DOHH2 (cell line): ENCODE data around the gene CLEC18C.
"Not testable (repeated sequence)": the region's sequence is repeated elsewhere in the genome, so short reads cannot be mapped to it uniquely, and the experiment has no call there.

Experiments
- H3F3A ChIP-seq: fragments of 200-600 bp; sonication (generic), shearing (Covaris generic); 2 replicates; pipeline ENCODE4 v1.6.0; 2016; ENCODE audit warnings: antibody characterized with exemption, mild to moderate bottlenecking; ENCODE audit not compliant: control insufficient read depth, insufficient read depth
- H3K27ac ChIP-seq: fragments of 200-600 bp; sonication (generic); 2 replicates; pipeline ENCODE4 v1.5.1; 2014; ENCODE audit warnings: low read depth, mild to moderate bottlenecking, low read length, moderate library complexity
- H3K27me3 ChIP-seq: fragments of 200-600 bp; sonication (generic); 2 replicates; pipeline ENCODE4 v1.6.1; 2014; ENCODE audit warnings: mild to moderate bottlenecking, low read length, mixed read lengths; ENCODE audit not compliant: control insufficient read depth
- H3K36me3 ChIP-seq: fragments of 200-600 bp; sonication (generic); 2 replicates; pipeline ENCODE4 v1.6.1; 2014; ENCODE audit warnings: mild to moderate bottlenecking, low read length, moderate library complexity, mixed read lengths; ENCODE audit not compliant: control insufficient read depth
- H3K4me1 ChIP-seq: fragments of 200-600 bp; sonication (generic); 2 replicates; pipeline ENCODE4 v1.6.1; 2014; ENCODE audit warnings: mild to moderate bottlenecking, low read length, mixed read lengths; ENCODE audit not compliant: control insufficient read depth
- H3K4me2 ChIP-seq: fragments of 200-600 bp; sonication (generic); 2 replicates; pipeline ENCODE4 v1.6.0; 2014; ENCODE audit warnings: mild to moderate bottlenecking, low read length, moderate library complexity
- H3K4me3 ChIP-seq: fragments of 200-600 bp; sonication (generic); 2 replicates; pipeline ENCODE4 v1.5.1; 2014; ENCODE audit warnings: mild to moderate bottlenecking, low read length, mixed read lengths
- H3K79me2 ChIP-seq: fragments of 200-600 bp; sonication (generic); 2 replicates; pipeline ENCODE4 v1.6.1; 2014; ENCODE audit warnings: mild to moderate bottlenecking, low read length, mixed read lengths; ENCODE audit not compliant: control insufficient read depth
- H3K9me2 ChIP-seq: fragments of 200-600 bp; sonication (generic); replicated peaks from 2 replicates; pipeline ENCODE4 v1.6.1; 2014; ENCODE audit warnings: mild to moderate bottlenecking, low read length, mixed read lengths; ENCODE audit not compliant: control insufficient read depth
- H3K9me3 ChIP-seq: fragments of 200-600 bp; sonication (generic); 2 replicates; pipeline ENCODE4 v1.6.1; 2014; ENCODE audit warnings: antibody characterized with exemption, low read length, mixed read lengths; ENCODE audit not compliant: control insufficient read depth, insufficient read depth
- H4K20me1 ChIP-seq: fragments of 200-600 bp; sonication (generic); 2 replicates; pipeline ENCODE4 v1.6.0; 2014; ENCODE audit warnings: low read depth, mild to moderate bottlenecking, antibody characterized with exemption, low read length, moderate library complexity; ENCODE audit not compliant: control insufficient read depth, insufficient read depth

Gene CLEC18C

DNA sequence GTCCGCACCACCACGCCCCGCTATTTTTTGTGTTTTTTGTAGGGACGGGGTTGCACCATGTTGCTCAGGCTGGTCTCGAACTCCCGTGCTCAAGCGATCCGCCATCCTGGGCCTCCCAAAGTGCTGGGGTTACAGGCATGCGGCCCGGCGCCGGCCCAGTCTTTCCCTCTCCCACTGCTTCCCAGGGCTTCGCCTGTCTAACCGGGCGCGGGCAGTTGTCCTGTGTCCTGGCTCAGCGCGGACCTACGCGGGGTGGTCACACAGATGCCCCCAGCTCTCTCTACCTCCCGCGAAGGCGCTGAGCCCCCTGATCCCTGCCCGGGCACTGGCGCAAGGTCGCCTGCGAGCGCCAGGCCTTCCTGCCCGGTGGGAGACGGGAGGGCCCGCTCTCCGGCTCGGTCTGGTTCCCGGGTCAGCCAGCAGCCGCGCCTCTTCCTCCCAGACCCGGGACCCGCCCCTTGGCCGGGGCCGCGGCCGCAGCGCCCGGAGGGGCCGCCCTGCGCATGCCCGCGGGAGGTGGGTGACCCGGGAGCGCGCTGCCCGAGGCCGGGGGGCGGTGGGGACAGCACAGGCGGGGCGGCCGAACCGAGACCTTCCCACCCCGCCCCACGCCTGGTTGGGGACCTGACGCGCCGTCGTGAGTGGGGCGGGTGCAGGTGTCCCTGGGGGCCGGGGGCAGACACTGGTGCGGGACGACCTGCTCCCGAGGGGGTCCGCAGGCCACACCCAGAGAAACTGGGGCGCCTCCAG lies 14.4 kb downstream of the CLEC18C start:
- H3K4me3 ChIP-seq, H3K27ac ChIP-seq, H3K4me2 ChIP-seq: not testable (repeated sequence)

DNA sequence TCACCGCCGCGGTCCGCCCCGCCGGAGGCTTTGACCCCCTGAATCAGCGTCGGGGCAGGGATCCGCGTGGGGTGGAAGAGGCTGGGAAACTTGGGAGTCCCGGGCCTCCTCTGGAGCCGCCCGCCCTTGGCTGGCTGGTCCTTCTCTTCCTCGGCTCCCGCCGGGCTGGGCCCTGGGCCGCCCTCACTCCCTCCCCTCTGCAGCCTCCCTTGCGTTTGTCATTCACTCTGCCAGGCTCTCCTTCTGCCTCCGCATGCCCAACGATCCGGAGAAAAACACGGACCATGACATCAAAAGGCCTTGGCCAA lies 15.0 kb downstream of the CLEC18C start:
- not testable (repeated sequence) for H3K79me2 ChIP-seq, H3F3A ChIP-seq, H3K27me3 ChIP-seq, H4K20me1 ChIP-seq, H3K9me2 ChIP-seq, H3K36me3 ChIP-seq, H3K27ac ChIP-seq, H3K4me3 ChIP-seq, H3K4me1 ChIP-seq, H3K4me2 ChIP-seq, H3K9me3 ChIP-seq

More for the DNA sequence above, 14.4 kb downstream of the CLEC18C start:
- not testable (repeated sequence) for H3K9me3 ChIP-seq, H3K27me3 ChIP-seq, H3K4me1 ChIP-seq, H3K79me2 ChIP-seq, H3K9me2 ChIP-seq, H3F3A ChIP-seq, H4K20me1 ChIP-seq, H3K36me3 ChIP-seq

DNA sequence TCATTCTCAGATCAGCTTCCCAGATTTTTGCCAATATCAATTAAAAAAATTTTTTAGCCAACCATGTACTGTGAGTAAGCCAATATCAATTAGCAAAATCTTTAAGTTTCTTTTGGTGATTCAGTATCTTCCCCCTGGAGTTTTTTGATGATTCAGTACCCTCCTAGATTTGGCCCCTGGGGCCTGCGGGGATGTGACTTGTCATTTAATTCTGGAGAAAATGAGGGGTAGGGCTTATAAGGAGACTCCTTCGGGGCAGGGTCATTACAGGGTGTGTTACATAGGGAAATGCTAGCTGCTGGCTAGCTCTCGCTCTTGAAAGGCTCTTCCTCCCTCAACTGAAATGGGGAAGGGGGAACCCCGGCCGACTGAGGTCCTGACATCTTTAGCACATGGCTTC lies 17.0 kb downstream of the CLEC18C start:
- H3K4me3 ChIP-seq, H3K27me3 ChIP-seq, H3K4me1 ChIP-seq, H4K20me1 ChIP-seq, H3K27ac ChIP-seq, H3K36me3 ChIP-seq, H3K4me2 ChIP-seq, H3K79me2 ChIP-seq, H3F3A ChIP-seq, H3K9me2 ChIP-seq, H3K9me3 ChIP-seq: not testable (repeated sequence)

DNA sequence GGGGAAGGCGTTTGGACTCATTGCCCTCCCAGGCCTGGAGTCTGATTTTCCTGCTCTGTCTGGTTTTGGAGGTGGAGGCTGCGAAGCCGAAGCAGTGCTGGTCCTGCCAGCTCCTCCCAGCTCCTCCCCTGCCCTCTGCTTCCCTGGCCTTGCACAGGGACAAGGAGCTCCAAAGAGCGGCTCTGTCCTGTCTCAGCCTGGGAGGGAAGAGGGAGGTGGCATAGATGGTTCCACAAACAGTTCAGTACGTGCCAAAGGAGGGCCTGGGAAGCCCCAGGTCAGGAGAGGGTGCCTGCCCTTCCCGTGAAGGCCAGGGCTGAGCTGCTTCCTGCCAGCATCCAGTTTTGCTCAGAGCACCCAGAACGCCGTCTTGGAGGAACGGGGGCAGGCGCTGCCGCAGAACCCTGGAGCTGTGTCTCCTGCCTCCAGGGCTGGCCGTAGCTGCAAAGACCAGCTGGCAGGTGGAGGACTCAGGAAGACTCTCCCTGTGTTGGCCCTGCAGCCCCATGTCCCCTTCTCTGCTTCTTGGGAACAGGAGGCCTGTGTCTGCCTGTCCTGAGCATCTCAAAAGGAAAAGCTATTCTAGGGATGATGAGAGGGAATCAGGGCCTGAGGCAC lies 23.2 kb downstream of the CLEC18C start:
- H3K79me2 ChIP-seq, H3K9me2 ChIP-seq, H4K20me1 ChIP-seq, H3K4me2 ChIP-seq, H3F3A ChIP-seq, H3K27ac ChIP-seq, H3K4me1 ChIP-seq, H3K36me3 ChIP-seq, H3K4me3 ChIP-seq, H3K27me3 ChIP-seq, H3K9me3 ChIP-seq: not testable (repeated sequence)

DNA sequence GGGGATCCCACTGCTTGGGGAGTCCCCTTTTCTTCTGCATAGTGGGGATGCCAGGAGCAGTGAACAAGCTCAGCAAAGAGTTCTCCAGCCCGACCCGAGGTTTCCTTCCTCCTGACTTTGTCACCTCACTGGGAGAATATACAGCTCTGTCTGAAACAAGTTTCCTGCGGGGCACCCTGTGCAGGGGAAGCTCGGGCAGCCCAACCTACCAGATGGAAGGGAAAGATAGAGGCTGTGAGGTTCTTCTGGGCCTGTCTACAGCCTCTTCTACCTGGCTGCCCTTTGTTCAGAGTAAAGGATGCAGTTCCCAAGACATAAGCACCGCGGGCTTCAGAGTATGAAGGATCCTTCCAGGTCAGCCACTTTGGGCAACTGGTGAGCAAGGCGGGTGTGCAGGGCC lies 24.0 kb downstream of the CLEC18C start:
- not testable (repeated sequence) for H3K4me1 ChIP-seq, H3K9me2 ChIP-seq, H4K20me1 ChIP-seq, H3K9me3 ChIP-seq, H3K79me2 ChIP-seq, H3K27ac ChIP-seq, H3K36me3 ChIP-seq, H3F3A ChIP-seq, H3K4me3 ChIP-seq, H3K27me3 ChIP-seq, H3K4me2 ChIP-seq

DNA sequence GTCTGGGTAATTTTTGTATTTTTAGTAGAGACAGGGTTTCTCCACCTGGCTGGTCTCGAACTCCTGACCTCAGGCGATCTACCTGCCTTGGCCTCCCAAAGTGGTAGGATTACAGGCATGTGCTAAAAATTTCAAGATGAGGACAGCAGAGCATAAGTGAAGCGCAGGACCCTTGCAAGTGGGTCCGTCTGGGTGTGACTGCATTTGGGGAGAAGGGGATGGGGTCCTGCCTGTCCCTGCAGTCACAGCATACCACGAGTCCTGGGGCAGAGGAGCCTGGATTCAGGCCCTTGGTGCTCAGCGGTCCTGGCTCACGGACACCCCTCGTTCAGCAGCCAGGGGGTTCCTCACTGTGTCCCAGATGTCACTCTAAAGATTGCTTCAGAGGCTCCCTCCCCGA lies 24.6 kb downstream of the CLEC18C start:
- not testable (repeated sequence) for H3K9me2 ChIP-seq, H3K9me3 ChIP-seq, H4K20me1 ChIP-seq, H3K79me2 ChIP-seq, H3F3A ChIP-seq, H3K4me3 ChIP-seq, H3K36me3 ChIP-seq, H3K4me2 ChIP-seq, H3K27me3 ChIP-seq, H3K4me1 ChIP-seq, H3K27ac ChIP-seq

DNA sequence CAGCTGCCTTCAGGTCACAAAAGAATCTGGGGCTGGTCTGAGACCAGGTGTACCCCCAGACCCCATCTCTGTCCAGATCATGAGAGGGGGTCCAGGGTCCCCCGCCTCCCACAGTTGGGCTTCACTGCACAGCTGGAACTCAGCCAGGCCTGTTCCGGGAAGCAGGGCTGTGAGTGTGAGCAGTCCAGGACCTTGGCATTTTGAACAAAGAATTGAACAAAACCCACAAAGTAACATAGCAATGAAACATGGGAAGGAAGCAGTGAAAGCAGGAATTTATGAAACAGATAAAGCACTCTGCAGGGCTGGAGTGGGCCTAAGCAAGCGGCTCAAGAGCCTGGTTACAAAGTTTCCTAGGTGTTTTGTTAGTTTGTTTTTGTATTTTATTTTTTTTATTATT lies 25.1 kb downstream of the CLEC18C start:
- H3K4me2 ChIP-seq, H3K4me1 ChIP-seq, H4K20me1 ChIP-seq, H3K27me3 ChIP-seq, H3K36me3 ChIP-seq, H3K4me3 ChIP-seq, H3K27ac ChIP-seq, H3F3A ChIP-seq, H3K9me2 ChIP-seq, H3K9me3 ChIP-seq, H3K79me2 ChIP-seq: not testable (repeated sequence)

DNA sequence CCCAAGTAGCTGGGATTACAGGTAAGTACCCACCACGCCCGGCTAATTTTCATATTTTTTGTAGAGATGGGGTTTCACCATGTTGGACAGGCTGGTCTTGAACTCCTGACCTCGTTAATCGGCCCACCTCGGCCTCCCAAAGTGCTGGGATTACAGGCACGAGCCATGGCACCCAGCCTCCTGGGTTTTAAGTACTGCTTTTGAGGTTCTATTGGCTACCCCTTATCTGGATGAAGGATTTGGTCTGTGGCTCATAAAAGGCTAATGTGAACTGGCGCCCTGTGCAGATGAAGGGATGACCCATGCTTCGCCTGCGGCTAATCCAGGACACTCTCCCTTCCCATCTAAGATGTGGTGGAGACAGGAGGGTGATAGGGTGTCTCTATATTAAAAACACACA lies 25.6 kb downstream of the CLEC18C start:
- not testable (repeated sequence) for H4K20me1 ChIP-seq, H3K9me2 ChIP-seq, H3K4me2 ChIP-seq, H3K9me3 ChIP-seq, H3K4me1 ChIP-seq, H3K27me3 ChIP-seq, H3K4me3 ChIP-seq, H3K27ac ChIP-seq, H3K36me3 ChIP-seq, H3K79me2 ChIP-seq, H3F3A ChIP-seq
